Measurements from ENCODE around the gene ADD1.

GRCh38 chr4:2799224-2799911, 44.3 kb upstream of the ADD1 start:
- no peak for TF ChIP-seq ZNF274 (IDR thresholded peaks at IDR 0.05; ENCODE audit: low read depth, low read length)
- TF ChIP-seq SUZ12 (IDR thresholded peaks at IDR 0.05; ENCODE audit: extremely low read depth, insufficient read depth, insufficient read length) = no peak

All from NT2/D1 (cell line).